K562 (cell line): ENCODE results near the gene CHMP2A. TPM values are rescaled to one million over a fixed set of nuclear protein-coding genes. Genes with fewer than 3 reads are reported as not detected.

Experiments used
- ATF7 ChIP-seq: fragments of 450-650 bp; IDR thresholded peaks from 2 replicates; pipeline ENCODE4 v1.7.1; 2014; ENCODE audit warnings: mild to moderate bottlenecking, moderate library complexity
- ELK1 ChIP-seq: sonication (generic); formaldehyde crosslinking; IDR thresholded peaks from 2 replicates; pipeline ENCODE4 v1.8.1; 2022; ENCODE audit warnings: missing genetic modification reagents
- FOXA3 ChIP-seq, 2 experiments: fragments of 450-650 bp in 1 of 2; sonication (generic) in 1 of 2; formaldehyde crosslinking; IDR thresholded peaks in 1 of 2; conservative IDR thresholded peaks in 1 of 2; 2 replicates each; pipeline versions ENCODE4 v1.4.0 to v1.8.0; 2020 to 2022; ENCODE audit warnings: mild to moderate bottlenecking in 2 of 2, missing genetic modification reagents in 1 of 2
- GTF3C2 ChIP-seq: IDR thresholded peaks from 3 replicates; pipeline ENCODE4 v1.6.1; 2011; ENCODE audit warnings: borderline replicate concordance, mild to moderate bottlenecking, moderate library complexity; ENCODE audit not compliant: insufficient read length; ENCODE audit errors: extremely low read depth
- RBBP5 ChIP-seq: fragments of 200-600 bp; sonication (generic); IDR thresholded peaks from 2 replicates; pipeline ENCODE4 v1.6.1; 2012; ENCODE audit warnings: borderline replicate concordance, mild to moderate bottlenecking, low read length, control low read depth, inconsistent platforms; ENCODE audit not compliant: insufficient read depth, poor library complexity, severe bottlenecking
- RUNX1 ChIP-seq: sonication (generic); IDR thresholded peaks from 2 replicates; pipeline ENCODE4 v1.6.1; 2016; ENCODE audit warnings: antibody characterized with exemption, low read depth
- SMAD3 ChIP-seq: fragments of 450-650 bp; formaldehyde crosslinking; conservative IDR thresholded peaks from 2 replicates; pipeline ENCODE4 v1.4.0; 2020; ENCODE audit warnings: mild to moderate bottlenecking
- TAF1 ChIP-seq: IDR thresholded peaks from 2 replicates; pipeline ENCODE4 v1.6.1; 2011; ENCODE audit warnings: mild to moderate bottlenecking, low read length, moderate library complexity; ENCODE audit not compliant: insufficient read depth, control insufficient read depth, severe bottlenecking; ENCODE audit errors: extremely low read depth
- ZBTB34 ChIP-seq: fragments of 250-450 bp; sonication (Bioruptor Pico); IDR thresholded peaks from 2 replicates; pipeline ENCODE4 v1.8.0; 2021; ENCODE audit warnings: mild to moderate bottlenecking, moderate library complexity
- ZFP36 ChIP-seq: fragments of 150-350 bp; IDR thresholded peaks from 2 replicates; pipeline ENCODE4 v1.6.1; 2018; ENCODE audit warnings: low read length, low read depth; ENCODE audit not compliant: partially characterized antibody
- polyA plus RNA-seq, 8 experiments: library from polyadenylated mRNA; depleted of rRNA in 4 of 8; stranded (reverse) in 5 of 8; unstranded in 3 of 8; fragments of >200 nt; fragmentation: Nextera tagmentation in 2 of 8; fragmentation: Illumina TruSeq in 1 of 8; extraction: Ambion mirVana in 2 of 8; extraction: Trizol in 1 of 8; gene quantifications; 2 replicates each; pipeline versions ENCODE4 v1.2.1 to v1.2.3, GENCODE V29; 2011 to 2014; ENCODE audit warnings: inconsistent platforms in 1 of 8, missing spikeins in 1 of 8
- total RNA-seq, 7 experiments: library from RNA; depleted of rRNA in 6 of 7; stranded (reverse); fragments of >200 nt in 6 of 7; fragmentation: Illumina TruSeq in 2 of 7; extraction: Trizol in 2 of 7; gene quantifications; 2 replicates each; pipeline versions ENCODE4 v1.2.1 to v1.2.3, GENCODE V29; 2011 to 2021; ENCODE audit warnings: low replicate concordance in 1 of 7
- TF ChIP-seq, protein P1 (sequence below): fragments of 450-650 bp; IDR thresholded peaks from 2 replicates; pipeline ENCODE4 v1.6.1; 2016; ENCODE audit warnings: low read depth

Gene CHMP2A
- total and polyA plus RNA-seq, 9 of the 15 experiments (the other 6 are each of a cell fraction or from before 2014, with no cell fraction given), result 57.6 to 159 (median 87.2) TPM

DNA sequence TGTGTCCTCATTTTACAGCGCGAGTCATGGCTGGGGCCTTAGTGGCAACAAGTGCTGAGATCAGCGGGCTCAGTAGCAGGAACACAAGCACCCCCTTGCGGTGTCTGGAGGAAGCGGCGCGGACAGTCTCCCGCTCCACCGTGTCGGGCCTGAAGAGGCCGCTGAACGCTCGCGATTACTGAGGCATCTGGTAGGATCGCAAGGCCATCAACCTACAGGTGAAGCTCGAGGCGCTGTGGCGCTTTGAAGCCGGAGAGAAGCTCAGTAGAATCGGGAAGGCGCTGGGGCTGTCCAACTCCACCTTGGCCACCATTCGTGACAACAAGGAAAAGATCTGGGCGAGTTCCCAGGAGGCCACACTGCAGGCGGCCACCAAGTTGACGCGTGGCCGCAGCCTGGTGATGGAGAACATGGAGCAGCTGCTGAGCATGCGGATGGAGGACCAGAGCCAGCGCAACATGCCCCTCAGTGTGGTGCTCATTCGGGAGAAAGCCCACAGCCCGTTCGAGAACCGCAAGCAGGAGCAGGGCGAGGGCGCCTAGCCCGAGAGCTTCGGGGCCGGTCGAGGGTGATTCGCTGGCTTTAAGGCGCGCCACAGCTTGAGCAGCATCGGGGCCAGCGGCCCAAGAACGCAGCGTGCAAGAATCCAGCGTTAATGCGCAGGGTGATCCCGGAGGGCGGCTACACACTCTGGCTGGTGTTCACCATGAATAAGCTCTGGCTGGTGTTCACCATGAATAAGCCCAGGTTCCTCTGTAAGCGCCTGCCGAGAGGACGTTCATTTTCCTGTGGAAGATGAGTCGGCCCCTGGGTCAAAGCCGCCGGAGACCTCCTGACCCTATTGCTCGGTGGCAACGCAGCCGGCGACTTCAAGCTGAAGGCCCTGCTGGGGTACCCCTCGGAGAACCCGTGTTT, 26.6 kb upstream of the CHMP2A start (continued):
- TF ChIP-seq RBBP5 (no peak), ZBTB34 (CRISPR knock-in tag) (no peak), SMAD3 (CRISPR knock-in tag) (no peak; the same call in 1 of the 2 replicates), ZFP36 (no peak), GTF3C2 (peak; percentile 90), ATF7 (peak; percentile 84), ELK1 (no peak), RUNX1 (peak; percentile 59; the same call in 1 of the 2 replicates), TAF1 (peak; percentile 34), FOXA3 (CRISPR knock-in tag; conservative IDR thresholded peaks at IDR 0.05 in 1 of 2, IDR thresholded peaks at IDR 0.05 in 1 of 2) (no peak)
- TF ChIP-seq, protein P1, sequence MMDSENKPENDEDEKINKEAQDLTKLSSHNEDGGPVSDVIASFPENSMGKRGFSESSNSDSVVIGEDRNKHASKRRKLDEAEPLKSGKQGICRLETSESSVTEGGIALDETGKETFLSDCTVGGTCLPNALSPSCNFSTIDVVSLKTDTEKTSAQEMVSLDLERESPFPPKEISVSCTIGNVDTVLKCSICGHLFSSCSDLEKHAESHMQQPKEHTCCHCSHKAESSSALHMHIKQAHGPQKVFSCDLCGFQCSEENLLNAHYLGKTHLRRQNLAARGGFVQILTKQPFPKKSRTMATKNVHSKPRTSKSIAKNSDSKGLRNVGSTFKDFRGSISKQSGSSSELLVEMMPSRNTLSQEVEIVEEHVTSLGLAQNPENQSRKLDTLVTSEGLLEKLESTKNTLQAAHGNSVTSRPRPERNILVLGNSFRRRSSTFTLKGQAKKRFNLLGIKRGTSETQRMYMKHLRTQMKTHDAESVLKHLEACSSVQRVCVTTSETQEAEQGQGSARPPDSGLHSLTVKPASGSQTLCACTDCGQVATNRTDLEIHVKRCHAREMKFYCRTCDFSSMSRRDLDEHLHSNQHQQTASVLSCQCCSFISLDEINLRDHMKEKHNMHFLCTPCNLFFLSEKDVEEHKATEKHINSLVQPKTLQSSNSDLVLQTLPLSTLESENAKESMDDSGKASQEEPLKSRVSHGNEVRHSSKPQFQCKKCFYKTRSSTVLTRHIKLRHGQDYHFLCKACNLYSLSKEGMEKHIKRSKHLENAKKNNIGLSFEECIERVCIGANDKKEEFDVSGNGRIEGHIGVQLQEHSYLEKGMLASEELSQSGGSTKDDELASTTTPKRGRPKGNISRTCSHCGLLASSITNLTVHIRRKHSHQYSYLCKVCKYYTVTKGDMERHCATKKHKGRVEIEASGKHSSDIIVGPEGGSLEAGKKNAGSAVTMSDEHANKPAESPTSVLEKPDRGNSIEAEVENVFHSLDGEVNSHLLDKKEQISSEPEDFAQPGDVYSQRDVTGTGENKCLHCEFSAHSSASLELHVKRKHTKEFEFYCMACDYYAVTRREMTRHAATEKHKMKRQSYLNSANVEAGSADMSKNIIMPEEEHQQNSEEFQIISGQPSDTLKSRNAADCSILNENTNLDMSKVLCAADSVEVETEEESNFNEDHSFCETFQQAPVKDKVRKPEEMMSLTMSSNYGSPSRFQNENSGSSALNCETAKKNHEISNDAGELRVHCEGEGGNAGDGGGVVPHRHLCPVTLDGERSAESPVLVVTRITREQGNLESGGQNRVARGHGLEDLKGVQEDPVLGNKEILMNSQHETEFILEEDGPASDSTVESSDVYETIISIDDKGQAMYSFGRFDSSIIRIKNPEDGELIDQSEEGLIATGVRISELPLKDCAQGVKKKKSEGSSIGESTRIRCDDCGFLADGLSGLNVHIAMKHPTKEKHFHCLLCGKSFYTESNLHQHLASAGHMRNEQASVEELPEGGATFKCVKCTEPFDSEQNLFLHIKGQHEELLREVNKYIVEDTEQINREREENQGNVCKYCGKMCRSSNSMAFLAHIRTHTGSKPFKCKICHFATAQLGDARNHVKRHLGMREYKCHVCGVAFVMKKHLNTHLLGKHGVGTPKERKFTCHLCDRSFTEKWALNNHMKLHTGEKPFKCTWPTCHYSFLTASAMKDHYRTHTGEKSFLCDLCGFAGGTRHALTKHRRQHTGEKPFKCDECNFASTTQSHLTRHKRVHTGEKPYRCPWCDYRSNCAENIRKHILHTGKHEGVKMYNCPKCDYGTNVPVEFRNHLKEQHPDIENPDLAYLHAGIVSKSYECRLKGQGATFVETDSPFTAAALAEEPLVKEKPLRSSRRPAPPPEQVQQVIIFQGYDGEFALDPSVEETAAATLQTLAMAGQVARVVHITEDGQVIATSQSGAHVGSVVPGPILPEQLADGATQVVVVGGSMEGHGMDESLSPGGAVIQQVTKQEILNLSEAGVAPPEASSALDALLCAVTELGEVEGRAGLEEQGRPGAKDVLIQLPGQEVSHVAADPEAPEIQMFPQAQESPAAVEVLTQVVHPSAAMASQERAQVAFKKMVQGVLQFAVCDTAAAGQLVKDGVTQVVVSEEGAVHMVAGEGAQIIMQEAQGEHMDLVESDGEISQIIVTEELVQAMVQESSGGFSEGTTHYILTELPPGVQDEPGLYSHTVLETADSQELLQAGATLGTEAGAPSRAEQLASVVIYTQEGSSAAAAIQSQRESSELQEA, result no peak
